Mesenchymal stem cell (in vitro differentiated cells and primary cell): ENCODE measurements around the gene IL31RA.

Experiments used
- DNase-seq: peaks from one replicate; pipeline ENCODE4 v3.0.0-alpha.2; 2013
- H2AFZ ChIP-seq: one replicate; pipeline ENCODE4 v1.6.1; 2013; ENCODE audit warnings: low read depth, mild to moderate bottlenecking, control low read depth, inconsistent platforms, low read length, moderate library complexity
- H2AK5ac ChIP-seq: 2 replicates; pipeline ENCODE4 v1.6.1; 2013; ENCODE audit warnings: low read length, moderate library complexity, mild to moderate bottlenecking, inconsistent platforms; ENCODE audit not compliant: severe bottlenecking
- H2BK120ac ChIP-seq: one replicate; pipeline ENCODE4 v1.6.1; 2013; ENCODE audit warnings: low read depth, mild to moderate bottlenecking, inconsistent platforms, low read length, moderate library complexity
- H2BK12ac ChIP-seq, 2 experiments: one replicate each; pipeline ENCODE4 v1.6.1; 2013; ENCODE audit warnings: inconsistent platforms in 2 of 2, low read length in 2 of 2, mild to moderate bottlenecking in 2 of 2, moderate library complexity in 2 of 2, control low read depth in 1 of 2
- H2BK15ac ChIP-seq: one replicate; pipeline ENCODE4 v1.6.1; 2013; ENCODE audit warnings: mild to moderate bottlenecking, low read depth, inconsistent platforms; ENCODE audit not compliant: poor library complexity, severe bottlenecking
- H2BK5ac ChIP-seq: 2 replicates; pipeline ENCODE4 v1.6.1; 2013; ENCODE audit warnings: low read depth, mild to moderate bottlenecking, low read length, control low read depth, inconsistent platforms; ENCODE audit not compliant: poor library complexity, severe bottlenecking
- H3K14ac ChIP-seq, 2 experiments: one replicate each; pipeline ENCODE4 v1.6.1; 2013; ENCODE audit warnings: inconsistent platforms in 2 of 2, low read length in 2 of 2, control low read depth in 1 of 2, mild to moderate bottlenecking in 1 of 2, moderate library complexity in 1 of 2
- H3K18ac ChIP-seq, 2 experiments: one replicate each; pipeline ENCODE4 v1.6.1; 2013; ENCODE audit warnings: inconsistent platforms in 2 of 2, low read length in 2 of 2, control low read depth in 1 of 2, low read depth in 1 of 2, mild to moderate bottlenecking in 1 of 2
- H3K23ac ChIP-seq, 2 experiments: one replicate each; pipeline ENCODE4 v1.6.1; 2013; ENCODE audit warnings: inconsistent platforms in 2 of 2, low read length in 2 of 2, mild to moderate bottlenecking in 2 of 2, moderate library complexity in 2 of 2, control low read depth in 1 of 2
- H3K27ac ChIP-seq: 2 replicates; pipeline ENCODE4 v1.5.1; 2013; ENCODE audit warnings: mild to moderate bottlenecking, moderate library complexity, low read length, control low read depth, inconsistent platforms; ENCODE audit not compliant: poor library complexity, severe bottlenecking
- H3K27me3 ChIP-seq, 2 experiments: 2 replicates each; pipeline versions ENCODE4 v1.6.1 to v1.7.0; 2013; ENCODE audit warnings: low read length in 2 of 2, mild to moderate bottlenecking in 2 of 2, moderate library complexity in 2 of 2, control low read depth in 1 of 2, inconsistent platforms in 1 of 2; ENCODE audit not compliant: control insufficient read depth in 1 of 2, insufficient read depth in 1 of 2
- H3K36me3 ChIP-seq, 2 experiments: 2 replicates each; pipeline versions ENCODE4 v1.6.1 to v1.7.0; 2013; ENCODE audit warnings: low read length in 2 of 2, control low read depth in 1 of 2, inconsistent platforms in 1 of 2, low read depth in 1 of 2, mild to moderate bottlenecking in 1 of 2; ENCODE audit not compliant: insufficient read depth in 2 of 2, control insufficient read depth in 1 of 2
- H3K4ac ChIP-seq, 2 experiments: one replicate each; pipeline ENCODE4 v1.6.1; 2013; ENCODE audit warnings: inconsistent platforms in 2 of 2, low read length in 2 of 2, mild to moderate bottlenecking in 2 of 2, moderate library complexity in 2 of 2, control low read depth in 1 of 2, low read depth in 1 of 2
- H3K4me1 ChIP-seq: 2 replicates; pipeline ENCODE4 v1.6.1; 2013; ENCODE audit warnings: low read depth, low read length, control low read depth; ENCODE audit not compliant: control insufficient read depth, insufficient read depth
- H3K4me2 ChIP-seq: 2 replicates; pipeline ENCODE4 v1.6.1; 2013; ENCODE audit warnings: low read length, mild to moderate bottlenecking, inconsistent platforms; ENCODE audit not compliant: poor library complexity, severe bottlenecking
- H3K4me3 ChIP-seq, 2 experiments: 2 replicates each; pipeline versions ENCODE4 v1.5.1 to v1.7.0; 2013; ENCODE audit warnings: low read length in 2 of 2, mild to moderate bottlenecking in 2 of 2, control low read depth in 1 of 2, low read depth in 1 of 2; ENCODE audit not compliant: insufficient read depth in 1 of 2
- H3K79me1 ChIP-seq: replicated peaks from 2 replicates; pipeline ENCODE4 v1.6.1; 2013; ENCODE audit warnings: mild to moderate bottlenecking, control low read depth, low read length, inconsistent platforms; ENCODE audit not compliant: poor library complexity, severe bottlenecking
- H3K9ac ChIP-seq: 2 replicates; pipeline ENCODE4 v1.7.0; 2013; ENCODE audit warnings: mild to moderate bottlenecking, low read length, moderate library complexity
- H3K9me3 ChIP-seq: 2 replicates; pipeline ENCODE4 v1.7.0; 2013; ENCODE audit warnings: mild to moderate bottlenecking, low read length; ENCODE audit not compliant: control insufficient read depth
- H4K8ac ChIP-seq: one replicate; pipeline ENCODE4 v1.6.1; 2013; ENCODE audit warnings: inconsistent platforms, mild to moderate bottlenecking, low read length, moderate library complexity
- H4K91ac ChIP-seq: one replicate; pipeline ENCODE4 v1.6.1; 2013; ENCODE audit warnings: mild to moderate bottlenecking, low read length, inconsistent platforms
- WGBS: methylation state at CpG from one replicate; pipeline ENCODE4 v1.1.7; 2013; ENCODE audit warnings: mixed read lengths; 5-methylcytosine and 5-hydroxymethylcytosine counted together

The IL31RA gene

DNA sequence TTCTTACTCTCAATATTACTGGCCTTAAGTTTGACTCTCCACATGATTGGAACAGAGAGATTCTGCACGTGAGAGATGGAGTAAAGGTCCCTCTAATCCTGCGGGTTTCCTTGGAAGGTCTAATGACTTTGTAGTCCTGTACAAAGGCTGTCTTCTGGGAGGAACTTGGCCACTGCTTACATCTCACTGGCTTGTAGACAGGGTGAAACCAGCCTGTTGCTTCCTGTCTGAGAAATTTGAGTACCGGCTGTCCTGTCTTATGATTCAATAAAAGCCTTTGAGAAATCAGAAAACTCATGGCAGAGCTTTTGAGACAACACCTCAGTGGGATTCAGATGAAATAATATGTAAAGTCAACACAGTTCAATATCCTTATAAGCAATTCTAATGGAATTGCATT lies 43.0 kb downstream of the IL31RA start:
- Histone ChIP-seq H3K36me3 (peaks cover 0 to 4% of the 10 kb centered on the region in 2 experiments), H4K91ac (no peak overlapping the region)
- 70% methylated on average over 2 of the region's 3 CpGs for WGBS

GRCh38 chr5:55895346-55895745 lies 44.2 kb downstream of the IL31RA start:
- H2BK120ac ChIP-seq, result no peak overlapping the region
- no peak overlapping the region for H2AFZ ChIP-seq
- H3K4me2 ChIP-seq, result no peak overlapping the region
- DNase-seq, result no peak
- H2AK5ac ChIP-seq, result no peak overlapping the region
- no peak overlapping the region for H3K4me3 ChIP-seq
- no peaks in the 10 kb centered on the region for H3K9me3 ChIP-seq
- no peak overlapping the region for H3K23ac ChIP-seq
- no peak overlapping the region for H2BK15ac ChIP-seq
- H3K36me3 ChIP-seq, result no peaks in the 10 kb centered on the region
- H3K9ac ChIP-seq, result no peak overlapping the region
- no peak overlapping the region for H2BK5ac ChIP-seq
- H4K91ac ChIP-seq, result no peak overlapping the region
- H3K14ac ChIP-seq, result no peak overlapping the region
- H3K27me3 ChIP-seq, result no peaks in the 10 kb centered on the region
- no peak overlapping the region for H3K27ac ChIP-seq
- no peaks in the 10 kb centered on the region for H3K79me1 ChIP-seq
- H2BK12ac ChIP-seq, result no peak overlapping the region
- H3K4me1 ChIP-seq, result peaks cover 8% of the 10 kb centered on the region
- 94% methylated on average over 2 of the region's 3 CpGs for WGBS
- H4K8ac ChIP-seq, result no peak overlapping the region
- H3K4ac ChIP-seq, result no peak overlapping the region
- H3K18ac ChIP-seq, result no peak overlapping the region

More for the DNA sequence above, 43.0 kb downstream of the IL31RA start:
- no peak for DNase-seq
- Histone ChIP-seq H2AK5ac (no peak overlapping the region), H3K14ac (no peak overlapping the region), H3K4ac (no peak overlapping the region), H2BK12ac (no peak overlapping the region), H3K18ac (no peak overlapping the region), H3K79me1 (no peaks in the 10 kb centered on the region), H3K9ac (no peak overlapping the region), H3K27me3 (no peaks in the 10 kb centered on the region), H2AFZ (no peak overlapping the region), H3K4me3 (no peak overlapping the region), H3K23ac (no peak overlapping the region), H2BK5ac (no peak overlapping the region), H2BK120ac (no peak overlapping the region), H4K8ac (no peak overlapping the region), H3K4me2 (no peak overlapping the region), H3K4me1 (peaks cover 8% of the 10 kb centered on the region), H3K27ac (no peak overlapping the region), H3K9me3 (no peaks in the 10 kb centered on the region), H2BK15ac (no peak overlapping the region)

GRCh38 chr5:55896238-55896637 lies 45.1 kb downstream of the IL31RA start:
- WGBS, result no CpG with 5 or more reads among the region's 2 CpGs
- H3K14ac ChIP-seq, result no peak overlapping the region

DNA sequence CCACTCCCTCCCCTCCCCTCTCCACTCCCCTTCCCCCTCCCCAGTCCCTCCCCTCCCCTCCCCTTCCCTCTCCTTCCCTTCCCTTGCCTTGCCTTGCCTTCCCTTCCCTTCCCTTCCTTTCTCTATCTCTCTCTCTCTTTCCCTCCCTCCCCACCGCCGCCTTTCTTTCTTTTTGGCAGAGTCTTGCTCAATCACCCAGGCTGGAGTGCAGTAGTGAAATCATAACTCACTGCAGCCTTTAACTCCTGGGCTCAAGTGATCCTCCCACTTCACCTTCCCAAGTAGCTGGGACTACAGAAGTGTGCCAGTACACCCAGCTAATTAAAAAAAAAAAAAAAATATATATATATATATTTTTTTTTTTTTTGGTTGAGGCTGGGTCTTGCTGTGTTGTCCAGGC lies 45.5 kb downstream of the IL31RA start:
- H2AK5ac ChIP-seq, result no peak overlapping the region
- 97% methylated on average over 2 of the region's 2 CpGs for WGBS
- H2BK5ac ChIP-seq, result no peak overlapping the region
- H3K14ac ChIP-seq, result no peak overlapping the region
- no peak overlapping the region for H4K8ac ChIP-seq
- no peak overlapping the region for H2AFZ ChIP-seq
- H3K4me1 ChIP-seq, result peaks cover 8% of the 10 kb centered on the region
- H2BK15ac ChIP-seq, result no peak overlapping the region
- H2BK12ac ChIP-seq, result no peak overlapping the region
- H3K36me3 ChIP-seq, result no peaks in the 10 kb centered on the region
- no peak overlapping the region for H3K4ac ChIP-seq
- H3K4me2 ChIP-seq, result no peak overlapping the region
- no peak overlapping the region for H3K9ac ChIP-seq
- no peak overlapping the region for H3K18ac ChIP-seq
- no peaks in the 10 kb centered on the region for H3K9me3 ChIP-seq
- H3K23ac ChIP-seq, result no peak overlapping the region
- no peaks in the 10 kb centered on the region for H3K79me1 ChIP-seq
- DNase-seq, result no peak
- no peak overlapping the region for H2BK120ac ChIP-seq
- H3K27me3 ChIP-seq, result no peaks in the 10 kb centered on the region
- H4K91ac ChIP-seq, result no peak overlapping the region
- no peak overlapping the region for H3K4me3 ChIP-seq
- H3K27ac ChIP-seq, result no peak overlapping the region

More at GRCh38 chr5:55896238-55896637, 45.1 kb downstream of the IL31RA start:
- Histone ChIP-seq H3K4me1 (peaks cover 8% of the 10 kb centered on the region), H4K91ac (no peak overlapping the region), H3K27me3 (no peaks in the 10 kb centered on the region), H2BK12ac (no peak overlapping the region), H3K36me3 (no peaks in the 10 kb centered on the region), H2AK5ac (no peak overlapping the region), H2AFZ (no peak overlapping the region), H3K4ac (no peak overlapping the region), H3K23ac (no peak overlapping the region), H3K9me3 (no peaks in the 10 kb centered on the region), H3K27ac (no peak overlapping the region), H2BK5ac (no peak overlapping the region), H2BK120ac (no peak overlapping the region), H4K8ac (no peak overlapping the region), H3K4me3 (no peak overlapping the region), H2BK15ac (no peak overlapping the region), H3K9ac (no peak overlapping the region), H3K79me1 (no peaks in the 10 kb centered on the region), H3K18ac (no peak overlapping the region), H3K4me2 (no peak overlapping the region)
- DNase-seq, result no peak
